ENCODE data around the gene THOC1. TPM values are rescaled to one million over a fixed set of nuclear protein-coding genes. Genes with fewer than 3 reads are reported as not detected.

THOC1 gene
- total RNA-seq, 2 donors from 2014 or later = 81.8 to 99.6 TPM

GRCh38 chr18:306608-307255, 38.9 kb upstream of the THOC1 start:
- peak overlapping the region; percentile 6 for H3K27ac Mint-ChIP-seq
- no peaks in the 10 kb centered on the region for H3K27me3 Mint-ChIP-seq (ENCODE audit: insufficient read depth)
- no peak overlapping the region for H3K4me3 Mint-ChIP-seq
- no peak for TF ChIP-seq CTCF (conservative IDR thresholded peaks at IDR 0.05)
- H3K9me3 Mint-ChIP-seq = no peaks in the 10 kb centered on the region
- Histone ChIP-seq H3K27me3 (ENCODE audit: control insufficient read depth, insufficient read depth, low read length, poor library complexity, severe bottlenecking) (no peaks in the 10 kb centered on the region), H3K27ac (ENCODE audit: low read depth, low read length) (no peak overlapping the region), H3K4me1 (ENCODE audit: control insufficient read depth, insufficient read depth, low read length) (peaks cover 23% of the 10 kb centered on the region), H3K9ac (ENCODE audit: extremely low read depth, low read length, poor library complexity, severe bottlenecking) (peak overlapping the region; percentile 26), H3K9me3 (ENCODE audit: control insufficient read depth, low read length) (no peaks in the 10 kb centered on the region), H3K4me3 (ENCODE audit: low read length) (no peak overlapping the region), H3K36me3 (ENCODE audit: control insufficient read depth, insufficient read depth, low read length) (no peaks in the 10 kb centered on the region)
- H3K4me1 Mint-ChIP-seq = peaks cover 44% of the 10 kb centered on the region
- 70 to 74% methylated on average over 7 of the region's 7 CpGs for WGBS, 2 experiments (ENCODE audit: insufficient coverage in 1 of 2, insufficient read length in 1 of 2)
- no peak for DNase-seq
- no peaks in the 10 kb centered on the region for H3K36me3 Mint-ChIP-seq (ENCODE audit: low read depth)

DNA sequence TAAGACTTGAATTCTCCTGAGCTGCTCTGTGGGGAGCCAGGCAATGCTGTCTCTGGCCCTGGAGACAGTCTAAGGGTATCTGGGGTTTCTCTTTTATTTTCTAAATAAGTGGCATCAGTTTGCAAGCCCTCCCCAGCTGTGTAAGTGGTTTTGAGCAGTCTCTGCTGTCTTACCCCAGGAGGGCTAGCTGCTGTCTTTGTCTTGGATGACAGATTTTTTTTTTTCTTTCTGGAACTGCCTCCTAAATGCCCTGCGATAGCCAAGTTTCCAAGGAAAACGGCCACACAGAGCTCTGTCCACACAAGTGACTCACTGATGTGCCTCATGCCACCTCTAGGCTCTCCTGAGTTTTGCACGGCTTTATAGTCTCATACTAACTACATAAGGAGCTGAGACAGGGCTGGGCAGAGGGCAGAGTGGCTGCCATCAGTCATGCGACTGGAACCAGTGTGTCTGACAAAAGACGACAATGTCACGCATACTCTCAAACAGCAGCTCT, 37.2 kb upstream of the THOC1 start:
- H3K4me1 Mint-ChIP-seq = peaks cover 49% of the 10 kb centered on the region
- H3K27me3 ChIP-seq (ENCODE audit: control insufficient read depth, insufficient read depth, low read length, poor library complexity, severe bottlenecking) = no peaks in the 10 kb centered on the region
- no peak overlapping the region for H3K4me3 Mint-ChIP-seq
- H3K4me1 ChIP-seq (ENCODE audit: control insufficient read depth, insufficient read depth, low read length) = peaks cover 23% of the 10 kb centered on the region
- no peaks in the 10 kb centered on the region for H3K27me3 Mint-ChIP-seq (ENCODE audit: insufficient read depth)
- DNase-seq = peak; percentile 55
- H3K4me3 ChIP-seq (ENCODE audit: low read length) = no peak overlapping the region
- H3K27ac Mint-ChIP-seq = no peak overlapping the region
- peaks cover 4% of the 10 kb centered on the region for H3K9me3 Mint-ChIP-seq
- H3K27ac ChIP-seq (ENCODE audit: low read depth, low read length) = peak overlapping the region; percentile 19
- WGBS, 2 experiments (ENCODE audit: insufficient coverage in 1 of 2, insufficient read length in 1 of 2) = 64 to 69% methylated on average over 6 of the region's 6 CpGs
- H3K9me3 ChIP-seq (ENCODE audit: control insufficient read depth, low read length) = no peaks in the 10 kb centered on the region
- TF ChIP-seq CTCF (conservative IDR thresholded peaks at IDR 0.05) = peak; percentile 25
- H3K36me3 ChIP-seq (ENCODE audit: control insufficient read depth, insufficient read depth, low read length) = no peaks in the 10 kb centered on the region
- H3K36me3 Mint-ChIP-seq (ENCODE audit: low read depth) = peaks cover 2% of the 10 kb centered on the region
- H3K9ac ChIP-seq (ENCODE audit: extremely low read depth, low read length, poor library complexity, severe bottlenecking) = no peak overlapping the region

DNA sequence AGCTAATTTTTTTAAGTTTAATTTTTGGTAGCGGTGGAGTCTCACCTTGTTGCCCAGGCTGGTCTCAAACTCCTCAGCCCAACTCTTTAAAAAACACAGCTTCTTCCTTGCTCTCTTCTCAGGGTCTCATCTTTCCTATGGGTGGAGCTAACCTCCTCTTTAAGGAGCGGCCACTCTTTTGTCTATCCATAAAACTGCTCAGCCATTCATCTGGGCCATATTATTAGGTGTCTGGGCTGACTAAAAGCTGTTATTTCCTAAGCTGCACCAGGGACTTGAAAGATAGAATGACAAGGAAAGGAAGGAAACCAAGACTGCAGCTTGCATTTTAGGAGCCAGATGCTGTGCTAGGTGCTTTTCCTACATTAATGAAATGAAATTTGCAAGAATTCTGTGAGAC, 35.8 kb upstream of the THOC1 start:
- Histone ChIP-seq H3K36me3 (ENCODE audit: control insufficient read depth, insufficient read depth, low read length) (no peaks in the 10 kb centered on the region), H3K4me3 (ENCODE audit: low read length) (no peak overlapping the region), H3K4me1 (ENCODE audit: control insufficient read depth, insufficient read depth, low read length) (peaks cover 23% of the 10 kb centered on the region), H3K27ac (ENCODE audit: low read depth, low read length) (no peak overlapping the region), H3K9ac (ENCODE audit: extremely low read depth, low read length, poor library complexity, severe bottlenecking) (no peak overlapping the region), H3K9me3 (ENCODE audit: control insufficient read depth, low read length) (peaks cover 7% of the 10 kb centered on the region), H3K27me3 (ENCODE audit: control insufficient read depth, insufficient read depth, low read length, poor library complexity, severe bottlenecking) (no peaks in the 10 kb centered on the region)
- no peaks in the 10 kb centered on the region for H3K27me3 Mint-ChIP-seq (ENCODE audit: insufficient read depth)
- H3K36me3 Mint-ChIP-seq (ENCODE audit: low read depth) = peaks cover 2% of the 10 kb centered on the region
- TF ChIP-seq CTCF (conservative IDR thresholded peaks at IDR 0.05) = no peak
- no peak overlapping the region for H3K4me3 Mint-ChIP-seq
- H3K9me3 Mint-ChIP-seq = peaks cover 7% of the 10 kb centered on the region
- WGBS, 2 experiments (ENCODE audit: insufficient coverage in 1 of 2, insufficient read length in 1 of 2) = 83 to 100% methylated on average over 1 to 2 of the region's 2 CpGs
- peaks cover 49% of the 10 kb centered on the region for H3K4me1 Mint-ChIP-seq
- H3K27ac Mint-ChIP-seq = no peak overlapping the region
- no peak for DNase-seq
